ENCODE measurements around the gene GPR89A.
"Not testable (repeated sequence)": the region's sequence is repeated elsewhere in the genome, so short reads cannot be mapped to it uniquely, and the experiment has no call there.

DNA sequence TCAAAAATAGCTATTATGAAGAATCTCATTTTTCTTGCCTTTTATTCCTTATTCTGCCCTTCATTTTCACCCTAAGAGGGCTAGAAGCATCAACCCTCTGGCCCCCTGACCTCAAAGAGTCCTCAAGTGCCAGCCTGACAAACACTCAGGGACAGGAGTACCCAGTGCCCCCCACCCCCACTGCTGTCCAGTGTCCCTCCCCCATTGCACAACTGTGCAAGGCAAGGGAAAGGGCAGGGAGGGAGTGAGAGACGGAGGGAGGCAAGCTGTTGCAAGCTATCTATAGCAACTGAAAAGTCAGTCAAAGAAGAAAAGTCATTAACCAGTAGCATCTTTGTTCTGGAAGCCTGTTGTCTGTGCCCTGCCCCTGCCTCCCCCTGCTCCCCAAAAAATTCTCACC, 78.3 kb downstream of the GPR89A start:
- TF ChIP-seq, protein P1, sequence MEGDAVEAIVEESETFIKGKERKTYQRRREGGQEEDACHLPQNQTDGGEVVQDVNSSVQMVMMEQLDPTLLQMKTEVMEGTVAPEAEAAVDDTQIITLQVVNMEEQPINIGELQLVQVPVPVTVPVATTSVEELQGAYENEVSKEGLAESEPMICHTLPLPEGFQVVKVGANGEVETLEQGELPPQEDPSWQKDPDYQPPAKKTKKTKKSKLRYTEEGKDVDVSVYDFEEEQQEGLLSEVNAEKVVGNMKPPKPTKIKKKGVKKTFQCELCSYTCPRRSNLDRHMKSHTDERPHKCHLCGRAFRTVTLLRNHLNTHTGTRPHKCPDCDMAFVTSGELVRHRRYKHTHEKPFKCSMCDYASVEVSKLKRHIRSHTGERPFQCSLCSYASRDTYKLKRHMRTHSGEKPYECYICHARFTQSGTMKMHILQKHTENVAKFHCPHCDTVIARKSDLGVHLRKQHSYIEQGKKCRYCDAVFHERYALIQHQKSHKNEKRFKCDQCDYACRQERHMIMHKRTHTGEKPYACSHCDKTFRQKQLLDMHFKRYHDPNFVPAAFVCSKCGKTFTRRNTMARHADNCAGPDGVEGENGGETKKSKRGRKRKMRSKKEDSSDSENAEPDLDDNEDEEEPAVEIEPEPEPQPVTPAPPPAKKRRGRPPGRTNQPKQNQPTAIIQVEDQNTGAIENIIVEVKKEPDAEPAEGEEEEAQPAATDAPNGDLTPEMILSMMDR (conservative IDR thresholded peaks at IDR 0.05 in 1 of 2, IDR thresholded peaks at IDR 0.05 in 1 of 2; ENCODE audit: low read depth in 1 of 2, low read length in 2 of 2): not testable (repeated sequence)
- not testable (repeated sequence) for TF ChIP-seq EZH2 (IDR thresholded peaks at IDR 0.05; ENCODE audit: low read length, missing control alignments)

Data from fibroblast of lung (primary cell).